Neutrophil (primary cell): ENCODE results near the gene LRRC8E.
A peak's percentile ranks its signal among the peaks of the same experiment; 100 is the strongest.

Experiments used
- H3K27ac ChIP-seq: fragments of 200-600 bp; sonication (generic); 2 replicates; pipeline ENCODE4 v1.5.1; 2016; ENCODE audit warnings: mild to moderate bottlenecking, moderate library complexity
- H3K27me3 ChIP-seq: fragments of 200-600 bp; sonication (generic); 2 replicates; pipeline ENCODE4 v1.6.0; 2016; ENCODE audit warnings: mild to moderate bottlenecking
- H3K36me3 ChIP-seq: fragments of 200-600 bp; sonication (generic); 2 replicates; pipeline ENCODE4 v1.5.1; 2017
- H3K4me1 ChIP-seq, 2 experiments: fragments of 200-600 bp in 1 of 2; sonication (generic) in 1 of 2; 1 replicate in 1 of 2; 2 replicates in 1 of 2; pipeline versions ENCODE4 v1.5.1 to v1.6.1; 2013 to 2016; ENCODE audit warnings: low read depth in 1 of 2, low read length in 1 of 2, mild to moderate bottlenecking in 1 of 2, moderate library complexity in 1 of 2; ENCODE audit not compliant: control insufficient read depth in 1 of 2, insufficient read depth in 1 of 2
- H3K4me3 ChIP-seq, 2 experiments: fragments of 200-600 bp in 1 of 2; sonication (generic) in 1 of 2; 1 replicate in 1 of 2; 2 replicates in 1 of 2; pipeline ENCODE4 v1.5.1; 2013 to 2016; ENCODE audit warnings: low read depth in 1 of 2, low read length in 1 of 2, mild to moderate bottlenecking in 1 of 2, moderate library complexity in 1 of 2
- H3K9me3 ChIP-seq: fragments of 200-600 bp; sonication (generic); 2 replicates; pipeline ENCODE4 v1.5.1; 2016
- TF ChIP-seq, protein P1 (sequence below): fragments of 200-600 bp; sonication (generic); IDR thresholded peaks from 2 replicates; pipeline ENCODE4 v1.5.1; 2016; ENCODE audit warnings: antibody characterized with exemption

LRRC8E gene

GRCh38 chr19:7904074-7905020 is 16.0 kb downstream of the LRRC8E start:
- TF ChIP-seq, protein P1, sequence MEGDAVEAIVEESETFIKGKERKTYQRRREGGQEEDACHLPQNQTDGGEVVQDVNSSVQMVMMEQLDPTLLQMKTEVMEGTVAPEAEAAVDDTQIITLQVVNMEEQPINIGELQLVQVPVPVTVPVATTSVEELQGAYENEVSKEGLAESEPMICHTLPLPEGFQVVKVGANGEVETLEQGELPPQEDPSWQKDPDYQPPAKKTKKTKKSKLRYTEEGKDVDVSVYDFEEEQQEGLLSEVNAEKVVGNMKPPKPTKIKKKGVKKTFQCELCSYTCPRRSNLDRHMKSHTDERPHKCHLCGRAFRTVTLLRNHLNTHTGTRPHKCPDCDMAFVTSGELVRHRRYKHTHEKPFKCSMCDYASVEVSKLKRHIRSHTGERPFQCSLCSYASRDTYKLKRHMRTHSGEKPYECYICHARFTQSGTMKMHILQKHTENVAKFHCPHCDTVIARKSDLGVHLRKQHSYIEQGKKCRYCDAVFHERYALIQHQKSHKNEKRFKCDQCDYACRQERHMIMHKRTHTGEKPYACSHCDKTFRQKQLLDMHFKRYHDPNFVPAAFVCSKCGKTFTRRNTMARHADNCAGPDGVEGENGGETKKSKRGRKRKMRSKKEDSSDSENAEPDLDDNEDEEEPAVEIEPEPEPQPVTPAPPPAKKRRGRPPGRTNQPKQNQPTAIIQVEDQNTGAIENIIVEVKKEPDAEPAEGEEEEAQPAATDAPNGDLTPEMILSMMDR: no peak
- peaks cover 18% of the 10 kb centered on the region for H3K36me3 ChIP-seq
- peaks cover 22 to 23% of the 10 kb centered on the region in 2 experiments for H3K4me1 ChIP-seq
- H3K4me3 ChIP-seq: peak overlapping the region; percentile 75 to 88
- H3K9me3 ChIP-seq: no peaks in the 10 kb centered on the region
- peak overlapping the region; percentile 96 for H3K27ac ChIP-seq
- peaks cover 34% of the 10 kb centered on the region for H3K27me3 ChIP-seq

- H3K27ac ChIP-seq: no peak overlapping the region
- TF ChIP-seq, protein P1: no peak
- H3K4me1 ChIP-seq: peaks cover 22 to 23% of the 10 kb centered on the region in 2 experiments
- H3K36me3 ChIP-seq: peaks cover 28% of the 10 kb centered on the region
- H3K9me3 ChIP-seq: no peaks in the 10 kb centered on the region
- peaks cover 25% of the 10 kb centered on the region for H3K27me3 ChIP-seq
- no peak overlapping the region for H3K4me3 ChIP-seq
Measured at GRCh38 chr19:7905268-7905667, 17.0 kb downstream of the LRRC8E start.

DNA sequence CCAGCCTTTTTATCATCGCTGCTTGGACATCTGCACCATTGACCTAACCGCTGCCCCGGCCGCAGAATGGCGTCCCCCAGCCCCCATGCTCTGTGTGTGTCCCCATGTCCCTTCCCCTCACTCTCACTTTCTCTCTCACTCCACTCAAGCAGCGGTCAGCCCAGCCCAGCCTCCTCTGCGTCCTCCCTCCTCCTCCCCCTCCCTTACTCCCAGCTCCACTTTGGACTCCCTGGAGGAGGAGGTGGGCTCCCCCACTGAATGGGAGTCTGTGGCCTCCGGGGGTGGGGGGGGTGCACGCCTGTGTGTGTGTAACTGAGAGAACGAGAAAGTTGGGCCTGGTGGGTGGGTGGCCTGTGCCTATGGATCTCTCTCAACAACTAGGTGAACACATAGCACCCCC is 17.5 kb downstream of the LRRC8E start:
- Histone ChIP-seq H3K27ac (no peak overlapping the region), H3K36me3 (peaks cover 34% of the 10 kb centered on the region), H3K27me3 (peaks cover 20% of the 10 kb centered on the region), H3K4me1 (peaks cover 22 to 23% of the 10 kb centered on the region in 2 experiments), H3K9me3 (no peaks in the 10 kb centered on the region), H3K4me3 (no peak overlapping the region)
- TF ChIP-seq, protein P1: no peak

DNA sequence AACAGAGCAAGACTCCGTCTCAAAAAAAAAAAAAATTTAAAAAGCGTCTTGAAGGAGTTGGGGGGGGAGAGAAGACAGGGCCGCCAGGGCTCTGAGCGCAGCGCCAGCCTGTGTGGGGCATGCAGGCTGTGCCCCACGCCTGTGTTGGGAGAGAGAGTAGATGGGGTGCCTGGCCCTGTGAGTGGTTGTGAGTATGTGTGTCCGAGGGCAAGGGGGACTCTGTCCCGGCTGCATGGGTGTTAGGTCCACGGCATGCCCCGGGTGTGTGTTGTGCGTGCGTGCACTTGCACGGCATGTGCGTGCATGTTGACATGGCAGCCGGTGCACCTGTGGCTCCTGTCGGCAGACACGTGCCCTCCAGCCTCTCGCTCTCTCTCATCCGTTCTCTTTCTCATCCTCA is 18.8 kb downstream of the LRRC8E start:
- no peak overlapping the region for H3K4me3 ChIP-seq
- no peak overlapping the region for H3K27ac ChIP-seq
- H3K36me3 ChIP-seq: peaks cover 46% of the 10 kb centered on the region
- peaks cover 9% of the 10 kb centered on the region for H3K27me3 ChIP-seq
- H3K9me3 ChIP-seq: no peaks in the 10 kb centered on the region
- TF ChIP-seq, protein P1: no peak
- H3K4me1 ChIP-seq: peaks cover 22 to 23% of the 10 kb centered on the region in 2 experiments

DNA sequence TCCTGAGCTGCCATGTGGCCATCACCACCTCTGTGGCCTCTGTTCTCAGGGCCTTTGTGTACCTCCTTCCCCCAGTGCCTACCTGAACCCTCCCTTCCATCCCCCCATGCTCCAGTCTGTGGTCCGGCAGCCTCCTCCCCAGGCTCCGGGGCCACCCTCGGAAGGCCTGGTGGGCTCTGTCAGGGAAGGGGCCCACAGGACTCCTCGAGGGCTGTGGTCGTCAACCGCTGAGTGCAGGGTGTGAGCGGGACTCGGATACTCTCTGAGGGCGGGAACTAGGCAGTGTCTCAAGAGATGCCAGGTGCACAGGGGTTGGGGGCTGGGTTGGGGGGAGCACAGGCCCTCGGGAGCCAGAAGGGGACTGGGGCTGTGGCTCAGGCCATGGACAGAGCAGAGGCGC is 19.2 kb downstream of the LRRC8E start:
- H3K9me3 ChIP-seq: no peaks in the 10 kb centered on the region
- TF ChIP-seq, protein P1: no peak
- H3K4me3 ChIP-seq: no peak overlapping the region
- peaks cover 50% of the 10 kb centered on the region for H3K36me3 ChIP-seq
- peaks cover 21 to 23% of the 10 kb centered on the region in 2 experiments for H3K4me1 ChIP-seq
- H3K27ac ChIP-seq: no peak overlapping the region
- H3K27me3 ChIP-seq: peaks cover 5% of the 10 kb centered on the region
